ENCODE results near the gene RAB3A.

The RAB3A gene, protein sequence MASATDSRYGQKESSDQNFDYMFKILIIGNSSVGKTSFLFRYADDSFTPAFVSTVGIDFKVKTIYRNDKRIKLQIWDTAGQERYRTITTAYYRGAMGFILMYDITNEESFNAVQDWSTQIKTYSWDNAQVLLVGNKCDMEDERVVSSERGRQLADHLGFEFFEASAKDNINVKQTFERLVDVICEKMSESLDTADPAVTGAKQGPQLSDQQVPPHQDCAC

DNA sequence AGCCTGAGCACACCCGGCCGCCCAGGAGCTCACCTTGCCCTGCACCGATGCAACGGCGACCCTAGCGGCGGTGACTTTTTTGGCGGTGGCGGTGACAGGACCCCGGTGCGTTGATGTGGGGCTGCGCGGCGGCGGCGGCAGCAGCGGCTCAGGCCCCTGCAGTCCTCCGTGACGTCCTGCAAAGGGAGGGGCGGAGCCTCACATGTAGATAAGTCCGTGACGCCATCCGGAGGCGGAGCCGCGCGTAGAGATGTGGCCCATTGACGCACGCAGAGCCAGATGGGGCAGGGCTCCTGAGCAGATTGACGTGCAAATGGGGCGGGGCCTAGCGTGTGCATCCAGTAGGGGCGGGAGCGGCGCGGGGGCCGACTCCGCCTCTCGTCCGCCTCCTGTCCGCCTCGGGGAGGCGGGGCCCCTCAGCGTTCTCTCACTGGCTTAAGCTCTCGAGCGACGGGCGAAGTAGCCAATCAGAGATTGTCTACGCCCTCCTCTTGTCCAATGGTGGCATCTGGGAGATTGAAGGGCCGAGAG is at the start of gene RAB3A:
Gene RAB3A, minus strand, starts transcription at position 180 of the 531 bp plus-strand sequence. CDS start 1,302 bp downstream, outside the sequence.
- peak; percentile 99 to 100 for DNase-seq (ENCODE audit: low read depth in 2 of 2)

DNA sequence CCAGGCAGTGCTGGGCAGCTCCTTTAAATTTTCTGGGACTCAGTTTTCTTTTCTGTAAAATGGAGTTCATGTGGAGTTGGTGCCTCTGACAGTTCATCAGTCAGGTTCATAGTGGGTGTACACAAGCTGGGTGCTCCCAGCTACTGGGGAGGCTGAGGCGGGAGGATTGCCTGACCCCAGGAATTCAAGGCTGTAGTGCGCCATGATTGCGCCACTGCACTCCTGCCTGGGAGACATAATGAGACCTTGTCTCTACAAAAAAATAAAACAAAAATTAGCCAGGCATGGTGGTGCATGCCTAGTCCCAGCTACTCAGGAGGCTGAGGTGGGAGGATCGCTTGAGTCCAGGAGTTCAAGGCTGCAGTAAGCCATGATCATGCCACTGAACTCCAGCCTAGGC is 49.3 kb upstream of the RAB3A start:
- no peak for DNase-seq (ENCODE audit: low read depth in 2 of 2)

DNA sequence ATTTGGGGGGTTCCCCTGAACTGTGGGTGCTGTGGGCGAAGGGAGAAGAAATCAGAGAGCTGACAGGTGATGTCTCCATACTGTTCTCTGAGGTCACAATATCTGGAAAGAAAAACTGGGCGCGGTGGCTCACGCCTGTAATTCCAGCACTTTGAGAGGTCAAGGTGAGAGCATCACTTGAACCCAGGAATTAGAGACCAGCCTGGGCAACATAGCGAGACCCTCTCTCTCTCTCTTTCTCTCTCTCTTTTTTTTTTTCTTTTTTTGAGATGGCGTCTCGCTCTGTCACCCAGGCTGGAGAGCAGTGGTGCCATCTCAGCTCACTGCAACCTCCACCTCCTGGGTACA is 48.5 kb upstream of the RAB3A start:
- DNase-seq (ENCODE audit: low read depth in 2 of 2): no peak

DNA sequence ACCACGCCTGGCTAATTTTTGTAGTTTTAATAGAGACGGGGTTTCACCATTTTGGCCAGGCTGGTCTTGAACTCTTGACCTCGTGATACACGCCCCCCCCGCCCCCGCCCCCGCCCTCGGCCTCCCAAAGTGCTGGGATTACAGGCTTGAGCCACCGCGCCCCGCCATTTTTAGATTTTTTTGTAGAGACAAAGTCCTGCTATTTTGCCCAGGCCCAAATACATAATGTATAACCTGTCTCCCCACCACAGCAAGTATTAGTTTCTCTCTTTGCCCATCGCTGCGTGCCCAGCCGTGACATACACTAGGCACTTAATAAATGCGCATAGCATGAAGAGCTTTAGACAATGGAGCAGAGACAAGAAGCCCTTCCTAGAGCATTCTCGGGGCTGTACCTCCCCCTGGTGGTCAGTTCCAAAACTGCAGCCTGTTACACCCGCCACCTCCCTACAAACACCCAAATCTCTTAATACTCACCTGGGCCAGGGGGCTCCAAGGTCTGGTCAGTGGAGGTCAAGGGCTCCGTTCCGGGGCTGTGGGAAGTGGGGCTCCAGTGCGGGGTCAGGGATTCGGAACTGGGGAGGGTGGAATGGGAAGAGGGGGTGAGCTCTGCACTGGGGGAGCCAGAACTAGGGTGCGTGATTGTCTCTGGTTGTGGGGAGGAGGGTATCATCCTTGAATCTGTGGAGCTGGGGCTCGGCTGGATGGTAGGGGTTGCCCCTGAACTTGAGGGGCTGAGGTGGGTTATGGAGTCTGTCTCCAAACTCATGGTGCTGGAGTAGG is 47.9 kb upstream of the RAB3A start:
- peak; percentile 70 to 83 for DNase-seq (ENCODE audit: low read depth in 2 of 2)

DNA sequence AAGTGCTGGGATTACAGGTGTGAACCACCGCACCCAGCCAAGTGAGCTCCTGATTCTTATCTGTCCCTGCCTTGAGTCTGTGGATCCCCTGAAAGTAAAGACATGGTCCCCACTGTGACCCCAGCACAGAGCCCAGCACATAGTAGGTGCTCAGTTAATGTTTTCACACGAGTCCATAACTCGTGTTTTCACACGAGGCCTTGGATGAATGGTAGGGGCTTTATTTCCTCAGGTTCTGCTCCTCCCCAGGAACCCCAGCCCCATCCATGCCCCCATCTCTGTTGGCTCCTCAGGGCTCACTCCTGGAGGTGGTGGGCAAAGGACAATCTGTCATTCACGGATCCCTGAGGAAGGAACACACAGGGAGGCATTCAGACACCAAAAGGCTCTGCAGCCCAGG is 46.0 kb upstream of the RAB3A start:
- no peak for DNase-seq (ENCODE audit: low read depth in 2 of 2)

DNA sequence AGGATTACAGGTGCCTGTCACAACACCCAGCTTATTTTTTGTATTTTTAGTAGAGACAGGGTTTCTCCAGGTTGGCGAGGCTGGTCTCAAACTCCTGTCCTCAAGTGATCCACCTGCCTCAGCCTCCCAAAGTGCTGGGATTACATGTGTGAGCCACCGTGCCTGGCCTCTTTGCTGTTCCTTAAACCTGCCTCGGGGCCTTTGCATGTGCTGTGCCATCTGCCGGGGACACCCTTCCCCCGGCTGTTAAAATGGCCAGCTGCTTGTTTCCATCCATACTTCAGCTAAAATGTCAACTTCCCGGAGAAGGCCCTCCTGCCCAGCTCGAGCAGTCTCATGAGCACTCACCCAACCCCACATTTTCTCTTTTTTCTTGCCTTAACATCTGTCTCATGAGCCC is 41.5 kb upstream of the RAB3A start:
- DNase-seq (ENCODE audit: low read depth in 2 of 2): no peak

GRCh38 chr19:18239303-18239702 is 35.5 kb upstream of the RAB3A start:
- no peak for DNase-seq (ENCODE audit: low read depth in 2 of 2)

DNA sequence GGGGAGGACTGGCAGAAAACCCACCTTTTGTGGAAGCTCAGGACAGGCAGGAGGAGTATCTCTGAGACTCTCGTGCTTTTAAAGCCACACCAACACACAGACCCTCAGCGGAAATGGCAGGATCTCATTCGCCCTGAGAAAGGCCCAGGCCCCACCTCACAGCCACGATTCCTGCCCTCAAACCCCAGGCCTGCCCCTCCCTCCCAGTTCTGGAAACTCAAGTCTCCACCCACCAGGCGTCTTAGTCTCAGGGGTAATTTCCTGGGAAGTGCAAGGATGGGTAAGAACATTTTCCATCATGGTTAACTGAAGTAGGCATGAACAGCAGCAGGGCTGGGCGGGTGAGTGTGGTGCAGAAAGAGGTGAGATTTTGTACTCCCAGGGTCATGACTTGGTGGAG is 30.4 kb upstream of the RAB3A start:
- DNase-seq (ENCODE audit: low read depth in 2 of 2): no peak

- DNase-seq (ENCODE audit: low read depth in 2 of 2): peak; percentile 28 to 47
Measured at GRCh38 chr19:18233224-18233825, 29.5 kb upstream of the RAB3A start.

DNA sequence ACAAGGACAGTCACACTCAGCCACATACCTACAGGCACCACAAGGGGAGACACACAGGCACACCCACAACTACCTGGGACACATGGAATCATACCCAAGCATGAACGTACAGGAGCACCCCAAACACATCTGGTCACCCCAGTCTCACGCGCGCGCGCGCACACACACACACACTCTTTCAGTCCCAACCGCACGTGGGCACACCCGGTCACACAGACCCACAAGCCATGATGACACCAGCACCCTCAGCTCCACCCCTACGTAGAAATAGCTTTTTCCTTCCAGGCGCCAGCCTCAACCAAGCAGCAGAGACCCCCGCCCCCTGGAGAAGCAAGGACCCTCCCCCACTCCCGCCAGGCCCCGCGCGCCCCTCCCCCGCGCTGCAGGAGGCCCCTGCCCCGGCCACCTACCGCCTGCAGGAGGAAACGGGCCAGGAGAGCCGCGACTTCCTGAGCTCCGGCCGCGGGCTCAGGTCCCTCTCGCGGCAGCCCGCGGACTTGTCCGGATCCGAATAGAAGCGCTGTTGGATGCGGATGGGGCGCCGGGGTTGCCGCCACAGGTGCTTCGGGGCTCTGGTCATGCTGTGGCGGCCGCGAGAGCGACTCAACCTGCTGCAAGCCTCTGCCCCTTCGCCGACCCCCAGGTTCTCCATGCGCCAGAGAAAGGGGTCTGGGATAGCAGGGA is 28.8 kb upstream of the RAB3A start:
- no peak for DNase-seq (ENCODE audit: low read depth in 2 of 2)

- no peak for DNase-seq (ENCODE audit: low read depth in 2 of 2)
Measured at GRCh38 chr19:18231775-18232174, 27.9 kb upstream of the RAB3A start.

DNA sequence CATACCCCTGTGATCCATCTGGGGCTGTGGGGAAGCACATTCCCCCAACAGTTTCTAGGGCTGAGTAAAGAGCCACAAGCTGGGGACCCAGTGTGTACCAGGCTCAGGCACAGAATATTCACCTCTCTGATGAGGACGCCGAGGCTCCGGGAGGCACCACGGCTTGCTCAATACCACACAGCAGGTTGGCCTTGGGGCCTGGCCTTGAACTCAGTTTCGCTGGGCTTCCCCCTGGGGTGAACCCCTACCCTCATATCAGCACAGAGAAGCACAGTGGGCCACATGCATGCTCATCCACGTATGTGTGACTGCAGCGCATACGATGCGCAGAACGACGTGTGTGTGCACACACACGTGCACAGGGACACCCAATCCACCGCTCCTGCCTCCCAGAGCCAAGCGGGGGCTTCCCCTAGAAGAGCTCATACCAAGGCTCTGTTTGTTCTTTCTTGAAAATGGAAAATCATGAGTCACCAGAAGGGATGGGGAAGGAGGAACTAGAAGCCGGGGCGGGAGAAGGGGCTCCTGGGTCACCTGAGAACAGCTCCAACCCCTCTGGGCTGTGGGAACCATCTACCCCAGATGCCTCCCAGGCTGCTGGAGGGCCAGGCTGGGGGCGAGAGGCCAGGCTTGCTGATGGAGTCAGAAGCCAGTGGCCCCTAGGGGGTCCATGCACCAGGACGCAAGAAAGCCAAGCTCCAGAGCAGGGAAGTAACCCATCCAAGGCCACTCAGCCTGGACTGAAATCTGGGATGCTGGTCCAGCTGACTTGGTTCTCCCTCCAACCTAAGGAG is 27.3 kb upstream of the RAB3A start:
- no peak for DNase-seq (ENCODE audit: low read depth in 2 of 2)

DNA sequence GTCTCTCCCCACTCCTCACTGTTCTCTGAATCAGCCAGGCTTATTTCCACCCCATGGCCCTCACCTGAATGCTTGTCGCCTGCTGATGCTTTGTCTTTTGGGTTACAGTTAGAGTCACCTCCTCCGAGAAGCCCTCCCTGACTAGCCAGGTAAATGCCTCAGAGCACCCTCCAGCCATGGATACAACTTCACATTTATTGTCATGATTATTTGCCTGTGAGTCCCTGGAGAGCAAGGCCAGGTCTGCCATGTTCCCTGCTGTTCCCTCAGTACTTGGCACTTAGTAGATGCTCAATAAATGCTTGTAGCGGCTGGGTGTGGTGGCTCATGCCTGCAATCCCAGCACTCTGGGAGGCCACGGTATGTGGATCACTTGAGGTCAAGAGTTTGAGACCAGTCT is 26.1 kb upstream of the RAB3A start:
- DNase-seq (ENCODE audit: low read depth in 2 of 2): no peak

- no peak for DNase-seq (ENCODE audit: low read depth in 2 of 2)
Measured at GRCh38 chr19:18229474-18229873, 25.6 kb upstream of the RAB3A start.

GRCh38 chr19:18227781-18228271 is 24.0 kb upstream of the RAB3A start:
- no peak for DNase-seq (ENCODE audit: low read depth in 2 of 2)

- DNase-seq (ENCODE audit: low read depth in 2 of 2): no peak
Measured at GRCh38 chr19:18226956-18227780, 23.3 kb upstream of the RAB3A start.

DNA sequence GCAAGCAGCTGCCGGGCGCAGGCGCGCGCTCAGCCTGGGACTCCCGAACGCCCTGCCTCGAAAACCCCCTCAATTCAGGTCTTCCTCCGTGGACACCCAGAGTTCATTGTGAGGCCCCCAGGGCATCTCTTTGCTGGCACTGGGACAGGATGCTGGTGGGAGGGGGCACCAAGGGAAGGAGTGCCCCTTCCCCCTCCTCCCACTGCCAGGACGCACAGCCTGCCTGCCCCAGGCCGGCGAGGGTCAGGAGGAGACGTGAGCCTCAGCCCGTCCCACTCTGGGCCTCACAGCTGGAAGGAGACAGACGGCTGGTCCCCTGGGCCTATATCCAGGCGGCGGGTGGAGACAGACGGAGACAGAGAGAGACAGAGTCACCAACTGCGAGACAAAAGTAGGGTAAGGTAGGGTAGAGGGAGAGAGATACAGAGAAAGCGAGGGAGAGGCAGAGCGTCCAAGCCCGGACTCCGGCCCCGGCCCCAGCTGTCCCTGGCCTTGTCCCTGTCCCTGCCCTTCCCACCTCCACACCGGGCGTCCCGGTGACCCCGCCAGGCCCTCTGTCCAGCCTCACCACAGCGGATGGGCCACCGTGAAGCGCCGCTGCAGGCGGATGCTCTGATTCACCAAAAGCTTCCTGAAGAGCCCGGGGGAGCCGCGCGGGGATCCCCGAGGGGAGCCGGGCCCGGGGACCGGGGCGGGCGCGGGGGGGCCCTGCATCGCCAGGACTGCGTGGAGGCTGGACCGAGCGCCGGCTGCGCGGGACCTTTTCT is 22.0 kb upstream of the RAB3A start, which contains the start of gene PDE4C:
Gene PDE4C, minus strand, starts transcription at position 737 of the 767 bp plus-strand sequence. Its CDS starts 23 bp downstream, at position 714.
- no peak for DNase-seq (ENCODE audit: low read depth in 2 of 2)

- DNase-seq (ENCODE audit: low read depth in 2 of 2): no peak
Measured at GRCh38 chr19:18225355-18225701, 21.5 kb upstream of the RAB3A start.

- DNase-seq (ENCODE audit: low read depth in 2 of 2): peak; percentile 92 to 94
Measured at GRCh38 chr19:18224525-18225354, 20.9 kb upstream of the RAB3A start.

Data from stimulated activated CD4-positive, alpha-beta T cell treated with anti-CD3 and anti-CD28 coated beads, Interleukin-4, amount 100 ng/mL, for 48 hours (primary cell).